ENCODE results near the gene SPRYD7. TPM values are rescaled to one million over a fixed set of nuclear protein-coding genes. Genes with fewer than 3 reads are reported as not detected.

Gene SPRYD7
- total RNA-seq, 1 donor from 2014 or later, result 13.4 TPM

DNA sequence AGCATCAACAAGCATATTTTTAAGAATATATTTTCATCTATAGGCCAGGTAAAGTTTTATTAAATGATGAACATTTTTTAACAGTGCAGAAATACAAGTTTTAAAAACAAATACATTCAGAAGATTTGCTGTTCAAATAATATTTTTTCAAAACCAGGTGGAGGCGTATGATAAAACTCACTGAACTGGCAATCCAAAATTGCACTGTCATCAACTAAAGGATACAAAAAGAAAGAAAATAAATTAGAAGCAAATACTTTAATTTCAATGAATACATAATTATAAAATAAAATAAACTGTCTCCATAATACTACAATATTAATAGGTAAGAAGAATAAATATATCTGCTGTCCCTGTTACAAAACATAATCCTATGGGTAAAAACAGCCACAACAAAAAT is 21.2 kb downstream of the SPRYD7 start:
- intact Hi-C loops (cut with micrococcal nuclease), result no loop called here
- Histone ChIP-seq H3K36me3 (peaks cover 80% of the 10 kb centered on the region), H3K4me3 (no peak overlapping the region), H3K27me3 (ENCODE audit: low read depth) (no peaks in the 10 kb centered on the region), H3K4me1 (no peaks in the 10 kb centered on the region), H3K27ac (replicated peaks) (no peak overlapping the region), H3K9me3 (replicated peaks) (no peaks in the 10 kb centered on the region)
- TF ChIP-seq, protein P1, sequence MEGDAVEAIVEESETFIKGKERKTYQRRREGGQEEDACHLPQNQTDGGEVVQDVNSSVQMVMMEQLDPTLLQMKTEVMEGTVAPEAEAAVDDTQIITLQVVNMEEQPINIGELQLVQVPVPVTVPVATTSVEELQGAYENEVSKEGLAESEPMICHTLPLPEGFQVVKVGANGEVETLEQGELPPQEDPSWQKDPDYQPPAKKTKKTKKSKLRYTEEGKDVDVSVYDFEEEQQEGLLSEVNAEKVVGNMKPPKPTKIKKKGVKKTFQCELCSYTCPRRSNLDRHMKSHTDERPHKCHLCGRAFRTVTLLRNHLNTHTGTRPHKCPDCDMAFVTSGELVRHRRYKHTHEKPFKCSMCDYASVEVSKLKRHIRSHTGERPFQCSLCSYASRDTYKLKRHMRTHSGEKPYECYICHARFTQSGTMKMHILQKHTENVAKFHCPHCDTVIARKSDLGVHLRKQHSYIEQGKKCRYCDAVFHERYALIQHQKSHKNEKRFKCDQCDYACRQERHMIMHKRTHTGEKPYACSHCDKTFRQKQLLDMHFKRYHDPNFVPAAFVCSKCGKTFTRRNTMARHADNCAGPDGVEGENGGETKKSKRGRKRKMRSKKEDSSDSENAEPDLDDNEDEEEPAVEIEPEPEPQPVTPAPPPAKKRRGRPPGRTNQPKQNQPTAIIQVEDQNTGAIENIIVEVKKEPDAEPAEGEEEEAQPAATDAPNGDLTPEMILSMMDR (IDR thresholded peaks at IDR 0.05; ENCODE audit: borderline replicate concordance), result no peak
- no peak for DNase-seq

DNA sequence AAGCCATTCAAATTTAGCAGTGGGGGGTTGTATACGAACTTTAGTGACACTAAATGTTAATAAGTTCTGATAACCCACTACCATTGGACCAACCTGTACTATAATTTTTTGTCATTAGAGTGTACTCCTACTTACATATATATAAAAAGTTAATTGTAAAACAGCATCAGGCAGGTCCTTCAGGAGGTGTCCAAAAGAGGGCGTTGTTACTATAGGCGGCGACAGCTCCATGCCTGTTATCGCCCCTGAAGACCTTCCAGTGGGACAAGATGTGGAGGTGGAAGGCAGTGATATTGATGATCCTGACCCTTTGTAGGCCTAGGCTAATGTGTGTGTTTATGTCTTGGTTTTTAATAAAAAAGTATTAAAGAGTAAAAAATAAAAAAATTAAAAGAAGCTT is 27.5 kb downstream of the SPRYD7 start:
- Histone ChIP-seq H3K4me3 (no peak overlapping the region), H3K4me1 (no peaks in the 10 kb centered on the region), H3K27ac (replicated peaks) (no peak overlapping the region), H3K36me3 (peaks cover 21% of the 10 kb centered on the region), H3K9me3 (replicated peaks) (no peaks in the 10 kb centered on the region), H3K27me3 (ENCODE audit: low read depth) (no peaks in the 10 kb centered on the region)
- TF ChIP-seq, protein P1 (IDR thresholded peaks at IDR 0.05; ENCODE audit: borderline replicate concordance), result no peak
- intact Hi-C loops (cut with micrococcal nuclease), result no loop called here
- no peak for DNase-seq

DNA sequence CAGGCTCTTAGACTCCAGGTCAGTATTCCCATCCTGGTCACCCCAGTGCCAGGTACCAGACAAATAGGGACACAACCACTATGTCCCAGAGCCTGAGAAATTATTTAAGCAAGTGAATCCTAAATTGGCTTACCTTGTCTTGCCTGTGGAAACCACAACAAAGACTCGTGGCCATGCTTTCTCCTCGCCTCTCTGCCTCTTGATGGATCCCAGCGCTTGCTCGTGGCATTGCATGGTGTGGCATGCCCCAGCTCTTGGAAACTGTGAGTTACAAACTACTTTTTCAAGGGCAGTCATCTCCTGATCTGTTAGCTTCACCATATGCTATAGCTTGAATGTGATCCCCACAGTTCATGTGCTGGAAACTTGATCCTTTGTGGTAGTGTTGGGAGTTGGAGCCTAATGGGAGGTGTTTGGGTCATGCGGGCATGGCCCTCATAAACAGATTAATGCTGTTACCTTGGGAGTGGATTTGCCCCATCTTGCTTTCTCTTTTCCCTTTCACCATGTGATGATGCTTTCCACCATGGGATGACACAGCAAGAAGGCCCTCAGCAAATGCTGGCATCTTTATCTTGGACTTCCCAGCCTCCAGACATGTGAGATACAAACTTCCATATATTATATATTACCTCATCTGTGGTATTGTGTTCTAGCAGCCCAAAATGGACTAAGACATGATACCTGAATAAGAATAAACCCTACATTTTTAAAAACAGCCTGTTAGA is 31.2 kb downstream of the SPRYD7 start:
- intact Hi-C loops (cut with micrococcal nuclease), result no loop called here
- no peaks in the 10 kb centered on the region for H3K9me3 ChIP-seq (replicated peaks)
- no peak overlapping the region for H3K4me3 ChIP-seq
- H3K27me3 ChIP-seq (ENCODE audit: low read depth), result no peaks in the 10 kb centered on the region
- TF ChIP-seq, protein P1 (IDR thresholded peaks at IDR 0.05; ENCODE audit: borderline replicate concordance), result no peak
- no peak overlapping the region for H3K27ac ChIP-seq (replicated peaks)
- no peaks in the 10 kb centered on the region for H3K4me1 ChIP-seq
- no peaks in the 10 kb centered on the region for H3K36me3 ChIP-seq
- no peak for DNase-seq

DNA sequence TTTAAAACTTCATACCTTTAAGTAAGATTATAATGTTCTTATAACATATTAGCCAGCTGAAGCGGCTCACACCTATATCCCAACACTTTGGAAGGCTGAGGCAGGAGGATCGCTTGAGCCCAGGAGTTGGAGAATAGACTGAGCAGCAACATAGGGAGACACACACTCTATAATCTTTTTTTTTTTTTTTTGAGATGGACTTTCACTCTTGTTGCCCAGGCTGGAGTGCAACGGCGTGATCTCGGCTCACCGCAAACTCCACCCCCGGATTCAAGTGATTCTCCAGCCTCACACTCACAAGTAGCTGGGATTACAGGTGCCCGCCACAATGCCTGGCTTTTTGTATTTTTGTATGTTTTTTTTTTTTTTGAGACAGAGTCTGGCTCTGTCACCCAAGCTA is 37.3 kb downstream of the SPRYD7 start:
- no peak overlapping the region for H3K27ac ChIP-seq (replicated peaks)
- TF ChIP-seq, protein P1 (IDR thresholded peaks at IDR 0.05; ENCODE audit: borderline replicate concordance), result no peak
- no peaks in the 10 kb centered on the region for H3K9me3 ChIP-seq (replicated peaks)
- no peaks in the 10 kb centered on the region for H3K4me1 ChIP-seq
- no peaks in the 10 kb centered on the region for H3K36me3 ChIP-seq
- no peak overlapping the region for H3K4me3 ChIP-seq
- intact Hi-C loops (cut with micrococcal nuclease), result no loop called here
- no peaks in the 10 kb centered on the region for H3K27me3 ChIP-seq (ENCODE audit: low read depth)
- DNase-seq, result no peak

DNA sequence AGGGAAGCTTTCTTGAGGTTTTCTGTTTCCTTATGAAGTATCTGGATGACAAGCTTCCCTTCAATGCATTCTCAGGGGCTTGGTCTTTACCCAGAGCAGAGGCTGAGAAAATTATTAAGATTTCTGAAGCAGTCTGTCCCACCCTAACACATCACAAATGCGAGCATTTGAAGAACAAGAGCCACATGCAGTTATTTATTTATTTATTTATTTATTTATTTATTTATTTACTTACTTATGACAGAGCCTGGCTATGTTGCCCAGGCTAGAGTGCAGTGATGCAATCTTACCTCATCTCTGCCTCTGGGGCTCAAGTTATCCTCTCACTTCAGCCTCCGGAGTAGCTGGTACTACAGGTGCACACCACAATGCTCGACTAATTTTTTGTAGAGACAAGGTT is 38.4 kb downstream of the SPRYD7 start:
- intact Hi-C loops (cut with micrococcal nuclease), result no loop called here
- TF ChIP-seq, protein P1 (IDR thresholded peaks at IDR 0.05; ENCODE audit: borderline replicate concordance), result no peak
- DNase-seq, result no peak

More for the DNA sequence above, 38.4 kb downstream of the SPRYD7 start:
- Histone ChIP-seq H3K27me3 (ENCODE audit: low read depth) (no peaks in the 10 kb centered on the region), H3K27ac (replicated peaks) (no peak overlapping the region), H3K36me3 (no peaks in the 10 kb centered on the region), H3K4me1 (no peaks in the 10 kb centered on the region), H3K4me3 (no peak overlapping the region), H3K9me3 (replicated peaks) (no peaks in the 10 kb centered on the region)

All from left ventricle myocardium inferior (tissue), 1 donor.